ENCODE results near the gene TMEM266.

Gene TMEM266

GRCh38 chr15:76070192-76070591, 10.4 kb downstream of the TMEM266 start:
- no peak for DNase-seq

- no peak for DNase-seq
Measured at GRCh38 chr15:76070921-76071635, 11.3 kb downstream of the TMEM266 start.

GRCh38 chr15:76071806-76072205, 12.0 kb downstream of the TMEM266 start:
- no peak for DNase-seq

- no peak for DNase-seq
Measured at GRCh38 chr15:76073554-76073953, 13.8 kb downstream of the TMEM266 start.

GRCh38 chr15:76075046-76075445, 15.3 kb downstream of the TMEM266 start:
- DNase-seq: no peak

- no peak for DNase-seq
Measured at GRCh38 chr15:76078285-76078877, 18.6 kb downstream of the TMEM266 start.

- no peak for DNase-seq
Measured at GRCh38 chr15:76084256-76084655, 24.5 kb downstream of the TMEM266 start.

- no peak for DNase-seq
Measured at GRCh38 chr15:76098685-76099084, 38.9 kb downstream of the TMEM266 start.

- no peak for DNase-seq
Measured at GRCh38 chr15:76099388-76099787, 39.6 kb downstream of the TMEM266 start.

- no peak for DNase-seq
Measured at GRCh38 chr15:76100361-76100760, 40.6 kb downstream of the TMEM266 start.

GRCh38 chr15:76101655-76102054, 41.9 kb downstream of the TMEM266 start:
- no peak for DNase-seq

GRCh38 chr15:76105391-76105790, 45.6 kb downstream of the TMEM266 start:
- DNase-seq: no peak

- no peak for DNase-seq
Measured at GRCh38 chr15:76105911-76106310, 46.1 kb downstream of the TMEM266 start.

GRCh38 chr15:76107169-76107568, 47.4 kb downstream of the TMEM266 start:
- DNase-seq: no peak

GRCh38 chr15:76108021-76108723, 48.4 kb downstream of the TMEM266 start:
- no peak for DNase-seq

GRCh38 chr15:76109046-76109445, 49.3 kb downstream of the TMEM266 start:
- no peak for DNase-seq

- no peak for DNase-seq
Measured at GRCh38 chr15:76114561-76114960, 54.8 kb downstream of the TMEM266 start.

- no peak for DNase-seq
Measured at GRCh38 chr15:76116138-76116885, 56.5 kb downstream of the TMEM266 start.

GRCh38 chr15:76117181-76117580, 57.4 kb downstream of the TMEM266 start:
- no peak for DNase-seq

- DNase-seq: no peak
Measured at GRCh38 chr15:76118767-76119166, 59.0 kb downstream of the TMEM266 start.

GRCh38 chr15:76123031-76123430, 63.2 kb downstream of the TMEM266 start:
- no peak for DNase-seq

- DNase-seq: no peak
Measured at GRCh38 chr15:76127169-76127568, 67.4 kb downstream of the TMEM266 start.

GRCh38 chr15:76127880-76128279, 68.1 kb downstream of the TMEM266 start:
- DNase-seq: no peak

Data from activated CD4-positive, CD25-positive, alpha-beta regulatory T cell treated with anti-CD3 and anti-CD28 coated beads, Interleukin-2, amount 50 U/mL, for 72 hours (primary cell).